Suprapubic skin (tissue), 4 donors: ENCODE data around the gene ACSS3. TPM values are rescaled to one million over a fixed set of nuclear protein-coding genes. Genes with fewer than 3 reads are reported as not detected.

ENCODE experiments used
- DNase-seq, 2 donors: peaks; one replicate each; pipeline ENCODE4 v3.0.0-alpha.2; 2019; ENCODE audit warnings: low spot score in 2 of 2
- H3K27ac ChIP-seq: fragments of 200-600 bp; sonication (generic); one replicate; pipeline ENCODE4 v1.5.1; 2019
- H3K27me3 ChIP-seq: fragments of 200-600 bp; sonication (generic); one replicate; pipeline ENCODE4 v1.5.1; 2019
- H3K36me3 ChIP-seq: fragments of 200-600 bp; sonication (generic); one replicate; pipeline ENCODE4 v1.5.1; 2019
- H3K4me1 ChIP-seq: fragments of 200-600 bp; sonication (generic); one replicate; pipeline ENCODE4 v1.5.1; 2019
- H3K4me3 ChIP-seq: fragments of 200-600 bp; sonication (generic); one replicate; pipeline ENCODE4 v1.5.1; 2019; ENCODE audit warnings: mild to moderate bottlenecking
- H3K9me3 ChIP-seq: fragments of 200-600 bp; sonication (generic); one replicate; pipeline ENCODE4 v1.5.1; 2019
- EP300 ChIP-seq: sonication (generic); formaldehyde crosslinking; IDR thresholded peaks from one replicate; pipeline ENCODE4 v1.6.1; 2017; ENCODE audit warnings: antibody characterized with exemption
- POLR2A ChIP-seq, 2 donors: fragments of 450-650 bp; IDR thresholded peaks; one replicate each; pipeline ENCODE4 v1.6.1; 2017; ENCODE audit warnings: antibody characterized with exemption in 2 of 2, mild to moderate bottlenecking in 2 of 2, moderate library complexity in 2 of 2
- POLR2AphosphoS5 ChIP-seq, 3 donors: sonication (generic); formaldehyde crosslinking; IDR thresholded peaks; one replicate each; pipeline ENCODE4 v1.6.1; 2017; ENCODE audit warnings: antibody characterized with exemption in 3 of 3
- WGBS: methylation state at CpG from one replicate; pipeline ENCODE4 v1.1.5; 2018; 5-methylcytosine and 5-hydroxymethylcytosine counted together
- total RNA-seq, 4 donors: library from RNA; depleted of rRNA; stranded (reverse); fragments of >200 nt; gene quantifications; one replicate each; pipeline ENCODE4 v1.1.0, GENCODE V29; 2016
- TF ChIP-seq, protein P1 (sequence below), 2 donors: fragments of 200-600 bp in 1 of 2; fragments of 450-650 bp in 1 of 2; sonication (generic) in 1 of 2; IDR thresholded peaks; one replicate each; pipeline ENCODE4 v1.5.1; 2016 to 2019; ENCODE audit warnings: antibody characterized with exemption in 2 of 2, mild to moderate bottlenecking in 1 of 2, moderate library complexity in 1 of 2

The ACSS3 gene
- total RNA-seq, 4 donors from 2014 or later, result 4.0 to 10.4 (median 6.2) TPM

- no peak overlapping the region for H3K27ac ChIP-seq
- no peaks in the 10 kb centered on the region for H3K27me3 ChIP-seq
- no peaks in the 10 kb centered on the region for H3K36me3 ChIP-seq
- no peak overlapping the region for H3K4me3 ChIP-seq
- H3K9me3 ChIP-seq, result no peaks in the 10 kb centered on the region
- TF ChIP-seq POLR2A (IDR thresholded peaks at IDR 0.05), result no peak
- TF ChIP-seq, protein P1, sequence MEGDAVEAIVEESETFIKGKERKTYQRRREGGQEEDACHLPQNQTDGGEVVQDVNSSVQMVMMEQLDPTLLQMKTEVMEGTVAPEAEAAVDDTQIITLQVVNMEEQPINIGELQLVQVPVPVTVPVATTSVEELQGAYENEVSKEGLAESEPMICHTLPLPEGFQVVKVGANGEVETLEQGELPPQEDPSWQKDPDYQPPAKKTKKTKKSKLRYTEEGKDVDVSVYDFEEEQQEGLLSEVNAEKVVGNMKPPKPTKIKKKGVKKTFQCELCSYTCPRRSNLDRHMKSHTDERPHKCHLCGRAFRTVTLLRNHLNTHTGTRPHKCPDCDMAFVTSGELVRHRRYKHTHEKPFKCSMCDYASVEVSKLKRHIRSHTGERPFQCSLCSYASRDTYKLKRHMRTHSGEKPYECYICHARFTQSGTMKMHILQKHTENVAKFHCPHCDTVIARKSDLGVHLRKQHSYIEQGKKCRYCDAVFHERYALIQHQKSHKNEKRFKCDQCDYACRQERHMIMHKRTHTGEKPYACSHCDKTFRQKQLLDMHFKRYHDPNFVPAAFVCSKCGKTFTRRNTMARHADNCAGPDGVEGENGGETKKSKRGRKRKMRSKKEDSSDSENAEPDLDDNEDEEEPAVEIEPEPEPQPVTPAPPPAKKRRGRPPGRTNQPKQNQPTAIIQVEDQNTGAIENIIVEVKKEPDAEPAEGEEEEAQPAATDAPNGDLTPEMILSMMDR (IDR thresholded peaks at IDR 0.05), result peak in 1 of 2 donors; percentile 14
- TF ChIP-seq EP300, result no peak
- WGBS, result 51% methylated on average over 4 of the region's 4 CpGs
- H3K4me1 ChIP-seq, result no peaks in the 10 kb centered on the region
- no peak for DNase-seq
Observed at GRCh38 chr12:81257947-81258551, 180.2 kb downstream of the ACSS3 start.

GRCh38 chr12:81259360-81259759 is 181.5 kb downstream of the ACSS3 start:
- no peak overlapping the region for H3K4me3 ChIP-seq
- TF ChIP-seq POLR2A (IDR thresholded peaks at IDR 0.05) (no peak), EP300 (no peak), POLR2AphosphoS5 (IDR thresholded peaks at IDR 0.05) (no peak)
- TF ChIP-seq, protein P1 (IDR thresholded peaks at IDR 0.05), result no peak
- no peaks in the 10 kb centered on the region for H3K36me3 ChIP-seq
- no peaks in the 10 kb centered on the region for H3K4me1 ChIP-seq
- H3K9me3 ChIP-seq, result no peaks in the 10 kb centered on the region
- no peak for DNase-seq
- 82% methylated on average over 4 of the region's 4 CpGs for WGBS
- H3K27me3 ChIP-seq, result no peaks in the 10 kb centered on the region
- H3K27ac ChIP-seq, result no peak overlapping the region

- Histone ChIP-seq H3K36me3 (no peaks in the 10 kb centered on the region), H3K9me3 (no peaks in the 10 kb centered on the region), H3K27ac (no peak overlapping the region), H3K4me1 (no peaks in the 10 kb centered on the region), H3K4me3 (no peak overlapping the region), H3K27me3 (no peaks in the 10 kb centered on the region)
- WGBS, result 92% methylated on average over 4 of the region's 4 CpGs
- TF ChIP-seq POLR2AphosphoS5 (IDR thresholded peaks at IDR 0.05), result no peak
- no peak for TF ChIP-seq EP300
- TF ChIP-seq, protein P1 (IDR thresholded peaks at IDR 0.05), result no peak
- TF ChIP-seq POLR2A (IDR thresholded peaks at IDR 0.05), result no peak
- DNase-seq, result no peak
Observed at GRCh38 chr12:81261508-81262207, 183.8 kb downstream of the ACSS3 start.

DNA sequence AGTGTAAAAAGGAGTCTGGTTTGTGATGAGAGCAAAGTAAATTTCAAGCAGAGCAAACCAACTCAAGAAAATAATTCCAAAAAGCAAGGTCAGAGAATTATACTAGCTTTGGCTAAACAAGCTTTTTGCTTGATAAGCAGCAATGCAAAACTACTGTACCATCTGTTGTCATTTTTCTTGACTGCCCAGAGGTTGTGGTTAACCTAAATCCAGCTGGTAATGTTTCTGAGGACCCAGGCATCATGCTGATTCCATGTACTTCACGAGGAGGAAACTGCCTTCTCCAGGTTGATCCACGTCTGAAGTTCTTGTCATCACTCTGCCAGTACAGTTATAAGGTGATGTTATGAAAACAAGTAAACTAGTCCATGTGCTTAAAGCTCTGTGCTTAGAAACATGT is 185.2 kb downstream of the ACSS3 start:
- no peak for TF ChIP-seq POLR2A (IDR thresholded peaks at IDR 0.05)
- TF ChIP-seq EP300, result no peak
- TF ChIP-seq POLR2AphosphoS5 (IDR thresholded peaks at IDR 0.05), result no peak
- TF ChIP-seq, protein P1 (IDR thresholded peaks at IDR 0.05), result no peak
- WGBS, result 77% methylated on average over 2 of the region's 2 CpGs
- DNase-seq, result no peak

DNA sequence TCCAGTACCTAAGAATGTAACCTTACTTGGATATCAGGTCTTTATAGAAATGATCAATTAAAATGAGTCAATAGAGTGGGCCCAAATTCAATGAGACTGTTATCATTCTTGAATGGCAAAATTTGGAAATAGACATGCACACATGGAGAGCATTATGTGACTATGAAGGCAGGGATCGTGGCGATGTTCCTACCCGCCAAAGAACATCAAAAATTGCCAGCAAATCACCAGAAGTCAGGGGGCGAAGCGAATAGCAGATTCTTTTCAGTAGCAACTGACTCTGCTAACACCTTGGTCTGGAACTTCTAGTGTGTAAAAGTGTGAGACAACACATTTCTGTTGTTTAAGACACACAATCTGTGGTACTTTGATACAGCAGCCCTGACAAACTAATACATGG is 192.5 kb downstream of the ACSS3 start:
- TF ChIP-seq POLR2AphosphoS5 (IDR thresholded peaks at IDR 0.05), result no peak
- no peak for TF ChIP-seq EP300
- TF ChIP-seq, protein P1 (IDR thresholded peaks at IDR 0.05), result no peak
- TF ChIP-seq POLR2A (IDR thresholded peaks at IDR 0.05), result no peak
- no peak for DNase-seq
- H3K9me3 ChIP-seq, result no peaks in the 10 kb centered on the region
- WGBS, result 94% methylated on average over 5 of the region's 5 CpGs
- H3K4me3 ChIP-seq, result no peak overlapping the region
- H3K4me1 ChIP-seq, result no peaks in the 10 kb centered on the region
- H3K27me3 ChIP-seq, result no peaks in the 10 kb centered on the region
- H3K27ac ChIP-seq, result no peak overlapping the region
- no peaks in the 10 kb centered on the region for H3K36me3 ChIP-seq

More for the DNA sequence above, 185.2 kb downstream of the ACSS3 start:
- Histone ChIP-seq H3K36me3 (no peaks in the 10 kb centered on the region), H3K27ac (no peak overlapping the region), H3K27me3 (no peaks in the 10 kb centered on the region), H3K4me3 (no peak overlapping the region), H3K9me3 (no peaks in the 10 kb centered on the region), H3K4me1 (no peaks in the 10 kb centered on the region)
